ENCODE results near the gene C11orf58.

C11orf58 gene

DNA sequence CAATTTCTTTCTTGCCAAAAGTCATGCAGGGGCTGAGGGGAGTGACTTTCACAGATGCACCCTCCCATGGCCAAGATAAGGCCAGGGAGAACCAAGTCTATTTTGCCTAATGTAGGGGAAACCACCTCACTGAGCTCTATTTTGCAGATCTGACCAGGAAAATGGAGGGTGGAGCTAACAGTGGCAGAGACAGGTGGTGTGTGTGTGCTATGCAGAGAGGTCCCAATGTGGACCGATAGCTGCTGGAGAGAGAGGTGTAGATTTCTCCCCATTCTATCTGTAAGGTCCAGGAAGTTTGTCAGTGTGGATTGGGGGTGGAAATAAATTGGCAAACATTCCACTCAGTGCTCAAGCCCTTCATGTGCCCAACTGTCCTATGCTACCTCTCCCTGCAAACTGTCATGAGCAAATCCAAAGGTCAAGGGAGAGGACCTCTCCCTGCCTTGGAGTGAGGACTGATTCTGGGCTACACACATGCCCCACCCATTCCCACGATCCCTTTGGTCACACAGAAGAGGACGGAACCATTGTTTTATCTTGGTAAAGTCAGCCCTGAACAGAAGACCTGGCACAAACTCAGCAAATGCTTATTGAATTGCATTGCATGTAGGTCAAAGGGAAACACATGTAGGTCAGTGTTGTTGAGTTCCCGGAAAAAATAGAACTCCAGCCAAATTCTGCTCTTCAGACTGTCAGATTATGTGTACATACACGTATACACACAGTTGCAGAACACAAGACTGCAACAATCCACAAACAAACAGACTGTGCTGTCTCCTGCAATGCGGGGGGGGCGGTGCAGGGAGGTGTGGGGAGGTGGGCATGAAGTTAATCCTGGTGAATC is 65.9 kb downstream of the C11orf58 start:
- peak; percentile 11 for DNase-seq (ENCODE audit: low spot score)

DNA sequence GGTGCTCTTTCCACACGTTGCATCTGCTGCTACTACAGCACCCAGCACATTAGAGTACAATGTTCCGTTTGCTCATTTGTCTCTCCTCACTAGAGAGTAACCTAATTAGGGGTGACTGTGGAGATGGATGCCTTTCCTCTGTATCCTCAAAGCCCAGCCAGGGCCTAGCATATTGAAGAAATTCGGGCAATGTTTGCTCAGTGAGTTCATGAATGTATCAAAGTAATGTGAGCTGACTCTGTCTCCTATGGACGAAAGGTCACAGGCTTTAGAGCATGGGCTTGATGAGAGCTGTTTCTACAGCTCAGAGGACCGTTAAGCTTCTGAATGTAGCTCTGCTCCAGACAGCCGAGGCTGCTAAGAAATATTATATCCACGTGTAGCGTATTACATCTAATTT is 67.5 kb downstream of the C11orf58 start:
- DNase-seq (ENCODE audit: low spot score) = no peak

DNA sequence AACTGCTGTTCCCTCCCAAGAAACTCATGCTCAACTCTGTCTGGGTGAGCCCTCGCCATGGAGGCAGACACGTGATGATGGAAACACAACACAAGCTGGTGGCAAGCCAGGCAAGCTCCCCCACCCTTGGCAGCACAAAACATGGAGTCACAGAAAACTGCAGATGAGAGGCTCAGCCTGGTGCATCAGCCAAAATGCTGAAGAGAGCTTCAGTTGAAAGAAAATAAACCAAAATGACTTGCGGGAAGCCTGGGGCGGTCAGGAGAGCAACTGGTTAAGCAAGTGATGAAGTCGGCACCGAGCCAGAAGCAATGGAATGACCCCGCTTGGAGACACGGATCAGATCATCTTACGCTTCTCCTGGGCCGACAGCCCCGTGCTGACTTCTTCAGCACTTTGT is 68.3 kb downstream of the C11orf58 start:
- no peak for DNase-seq (ENCODE audit: low spot score)

DNA sequence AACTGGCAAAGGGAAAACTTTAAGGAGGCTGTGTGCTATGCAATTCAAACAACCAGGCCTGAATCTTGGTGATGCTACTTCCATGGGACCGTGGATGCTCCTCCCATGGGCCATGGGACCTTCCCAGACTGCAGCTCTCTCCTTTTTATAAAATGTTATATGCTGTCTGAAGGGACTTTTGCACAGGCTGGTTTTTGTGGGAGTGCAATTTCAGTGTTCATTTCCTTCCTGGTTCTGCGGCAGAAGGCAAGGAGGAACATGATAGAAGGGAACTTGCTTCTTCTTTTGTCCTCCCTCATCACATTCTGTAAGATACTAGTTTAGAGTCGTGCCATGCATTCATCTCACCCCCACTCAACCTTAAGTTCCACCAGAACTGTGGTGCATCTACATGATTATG is 68.9 kb downstream of the C11orf58 start:
- DNase-seq (ENCODE audit: low spot score) = no peak

Data from CD4-positive, alpha-beta T cell treated with Interleukin-6 at 100 ng/mL for 8 hours (primary cell).